DMS53 (cell line): ENCODE measurements around the gene SIAH1.
A peak's percentile ranks its signal among the peaks of the same experiment; 100 is the strongest.
"Not testable (repeated sequence)": the region's sequence is repeated elsewhere in the genome, so short reads cannot be mapped to it uniquely, and the experiment has no call there.

Source experiments
- DNase-seq: peaks from one replicate; lab custom pipeline; 2025; lab: John Stamatoyannopoulos, UW

The SIAH1 gene

GRCh38 chr16:48332978-48333377 is 52.2 kb downstream of the SIAH1 start:
- DNase-seq: no peak

- DNase-seq: no peak
These were observed 54.4 kb downstream of the SIAH1 start for GRCh38 chr16:48330841-48331192.

- no peak for DNase-seq
These were observed 54.9 kb downstream of the SIAH1 start for GRCh38 chr16:48330189-48330840.

GRCh38 chr16:48329138-48329537 is 56.1 kb downstream of the SIAH1 start:
- no peak for DNase-seq

GRCh38 chr16:48326915-48327314 is 58.3 kb downstream of the SIAH1 start:
- DNase-seq: no peak

GRCh38 chr16:48323783-48324775 is 61.1 kb downstream of the SIAH1 start:
- DNase-seq: no peak

GRCh38 chr16:48321317-48322036 is 63.7 kb downstream of the SIAH1 start:
- no peak for DNase-seq

- peak; percentile 50 for DNase-seq
These were observed 66.6 kb downstream of the SIAH1 start for GRCh38 chr16:48318630-48319029.

GRCh38 chr16:48317614-48318315 is 67.4 kb downstream of the SIAH1 start:
- peak; percentile 10 for DNase-seq

- DNase-seq: no peak
These were observed 68.2 kb downstream of the SIAH1 start for GRCh38 chr16:48317026-48317425.

GRCh38 chr16:48313905-48314304 is 71.3 kb downstream of the SIAH1 start:
- DNase-seq: not testable (repeated sequence)

GRCh38 chr16:48310908-48311641 is 74.1 kb downstream of the SIAH1 start:
- no peak for DNase-seq
